Astrocyte (in vitro differentiated cells and primary cell): ENCODE measurements around the gene PLAAT5.

Source experiments
- CTCF ChIP-seq: IDR thresholded peaks from 2 replicates; pipeline ENCODE4 v1.5.1; 2011; ENCODE audit warnings: low read depth, mild to moderate bottlenecking, inconsistent platforms, low read length, moderate library complexity; ENCODE audit not compliant: insufficient read depth
- EZH2 ChIP-seq: IDR thresholded peaks from 2 replicates; pipeline ENCODE4 v1.6.1; 2012; ENCODE audit warnings: mild to moderate bottlenecking, low read length, inconsistent platforms; ENCODE audit not compliant: insufficient read depth

- no peak for TF ChIP-seq EZH2
- TF ChIP-seq CTCF = no peak
These were observed 31.4 kb downstream of the PLAAT5 start for GRCh38 chr11:63459586-63459985.
